PC-9 (cell line): ENCODE measurements around the gene GP2.

ENCODE experiments used
- EZH2 ChIP-seq: fragments of 200-600 bp; sonication (generic); IDR thresholded peaks from 2 replicates; pipeline ENCODE4 v1.8.0; 2017; ENCODE audit warnings: antibody characterized with exemption, low read depth
- TF ChIP-seq, protein P1 (sequence below): fragments of 200-600 bp; sonication (generic); conservative IDR thresholded peaks from 2 replicates; pipeline ENCODE4 v1.6.1; 2017; ENCODE audit warnings: mixed run types, antibody characterized with exemption, mild to moderate bottlenecking, moderate library complexity

DNA sequence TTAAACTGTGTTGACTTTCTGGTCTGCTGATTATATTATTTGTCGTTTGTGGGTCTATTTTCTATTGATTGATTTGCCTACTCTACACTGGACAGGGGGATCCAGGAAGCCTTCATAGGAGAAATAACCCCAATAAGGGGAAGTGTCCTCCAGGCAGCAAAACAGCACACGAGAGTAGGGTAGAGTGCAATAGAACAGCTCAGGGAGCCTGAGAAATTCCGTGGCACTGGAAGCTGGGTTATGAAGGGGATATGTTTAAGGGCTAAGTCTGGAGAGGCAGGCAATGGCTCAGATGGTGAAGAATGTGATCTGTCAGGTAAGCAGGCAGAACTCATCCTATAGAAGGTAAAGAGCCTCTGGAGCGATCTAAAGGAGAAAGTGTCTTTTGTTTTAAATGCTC is 20.9 kb downstream of the GP2 start:
- TF ChIP-seq, protein P1, sequence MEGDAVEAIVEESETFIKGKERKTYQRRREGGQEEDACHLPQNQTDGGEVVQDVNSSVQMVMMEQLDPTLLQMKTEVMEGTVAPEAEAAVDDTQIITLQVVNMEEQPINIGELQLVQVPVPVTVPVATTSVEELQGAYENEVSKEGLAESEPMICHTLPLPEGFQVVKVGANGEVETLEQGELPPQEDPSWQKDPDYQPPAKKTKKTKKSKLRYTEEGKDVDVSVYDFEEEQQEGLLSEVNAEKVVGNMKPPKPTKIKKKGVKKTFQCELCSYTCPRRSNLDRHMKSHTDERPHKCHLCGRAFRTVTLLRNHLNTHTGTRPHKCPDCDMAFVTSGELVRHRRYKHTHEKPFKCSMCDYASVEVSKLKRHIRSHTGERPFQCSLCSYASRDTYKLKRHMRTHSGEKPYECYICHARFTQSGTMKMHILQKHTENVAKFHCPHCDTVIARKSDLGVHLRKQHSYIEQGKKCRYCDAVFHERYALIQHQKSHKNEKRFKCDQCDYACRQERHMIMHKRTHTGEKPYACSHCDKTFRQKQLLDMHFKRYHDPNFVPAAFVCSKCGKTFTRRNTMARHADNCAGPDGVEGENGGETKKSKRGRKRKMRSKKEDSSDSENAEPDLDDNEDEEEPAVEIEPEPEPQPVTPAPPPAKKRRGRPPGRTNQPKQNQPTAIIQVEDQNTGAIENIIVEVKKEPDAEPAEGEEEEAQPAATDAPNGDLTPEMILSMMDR: no peak
- no peak for TF ChIP-seq EZH2
